HG02623 (cell line): ENCODE results near the gene LSM7.

Source experiments
- ATAC-seq: cut with Tn5 transposase; IDR thresholded peaks from one replicate; pipeline ENCODE4 v1.9.1; 2021; ENCODE audit warnings: moderate library complexity; ENCODE audit not compliant: unreplicated experiment

Gene LSM7

DNA sequence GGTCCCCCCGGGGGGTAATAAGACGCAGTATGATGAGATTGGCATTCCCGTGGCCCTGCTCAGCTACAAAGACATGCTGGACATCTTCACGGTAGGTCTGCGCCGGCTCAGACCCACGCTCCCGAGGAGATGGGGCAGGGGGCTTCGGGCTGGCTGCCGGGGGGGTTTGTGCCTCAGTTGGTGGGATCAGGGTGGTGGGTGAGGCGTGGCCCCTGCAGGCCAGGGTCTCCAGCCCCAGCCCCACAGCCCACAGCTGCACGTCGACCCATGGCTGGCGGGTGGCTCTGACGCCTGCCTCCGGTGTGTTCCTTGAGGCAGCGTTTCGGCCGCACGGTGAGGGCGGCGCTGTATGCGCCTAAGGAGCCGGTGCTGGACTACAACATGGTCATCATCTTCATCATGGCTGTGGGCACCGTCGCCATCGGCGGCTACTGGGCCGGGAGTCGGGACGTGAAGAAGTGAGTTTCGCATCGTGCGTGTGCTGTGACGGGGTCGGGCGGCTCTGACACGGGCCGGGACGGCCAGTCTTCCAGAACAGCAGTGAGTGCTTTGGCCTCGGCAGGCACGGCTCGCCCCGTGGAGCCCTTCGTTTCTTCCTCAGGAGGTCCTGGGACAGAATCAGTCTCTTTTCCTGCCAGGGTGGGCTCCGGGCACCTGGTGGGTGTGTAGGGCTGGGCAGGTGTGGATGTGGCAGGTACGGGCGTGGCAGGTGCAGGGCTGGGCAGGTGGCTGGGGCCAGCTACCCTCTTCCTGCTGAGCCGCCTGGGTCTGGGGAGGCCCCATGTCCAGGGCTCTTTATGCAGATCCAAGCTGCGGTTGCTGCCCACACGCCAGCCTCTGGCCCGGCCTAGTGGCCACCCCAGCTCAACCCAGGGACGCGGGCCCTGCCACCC lies 10.6 kb upstream of the LSM7 start:
- no peak for ATAC-seq

DNA sequence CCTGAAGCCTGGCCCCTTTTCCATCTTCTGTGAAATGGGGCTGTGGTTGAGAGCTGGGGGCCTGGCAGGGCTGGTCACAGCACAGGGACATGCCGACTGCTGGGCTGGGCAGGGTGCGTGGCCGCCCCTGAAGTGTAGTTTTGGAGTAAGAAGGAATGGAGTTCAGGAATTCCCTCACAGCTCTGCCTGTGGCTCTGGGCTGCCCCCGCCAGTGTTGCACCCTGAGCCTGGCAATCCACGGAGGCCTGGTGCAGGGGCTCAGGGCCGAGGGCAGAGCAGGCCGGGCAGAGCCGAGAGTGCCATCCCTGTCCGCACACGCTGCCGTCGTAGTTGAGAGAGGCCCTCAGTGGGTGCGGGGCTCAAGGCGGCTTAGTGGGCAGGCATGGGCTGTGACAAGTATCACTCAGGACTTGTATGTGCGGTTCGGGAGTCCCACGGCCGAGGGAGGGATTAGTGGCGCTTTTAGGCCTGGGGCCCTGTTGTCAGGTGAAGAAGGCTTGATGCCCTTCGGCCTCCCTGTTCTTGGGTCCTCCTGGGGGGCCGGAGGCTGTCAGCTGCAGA lies 9.7 kb upstream of the LSM7 start:
- ATAC-seq: no peak

DNA sequence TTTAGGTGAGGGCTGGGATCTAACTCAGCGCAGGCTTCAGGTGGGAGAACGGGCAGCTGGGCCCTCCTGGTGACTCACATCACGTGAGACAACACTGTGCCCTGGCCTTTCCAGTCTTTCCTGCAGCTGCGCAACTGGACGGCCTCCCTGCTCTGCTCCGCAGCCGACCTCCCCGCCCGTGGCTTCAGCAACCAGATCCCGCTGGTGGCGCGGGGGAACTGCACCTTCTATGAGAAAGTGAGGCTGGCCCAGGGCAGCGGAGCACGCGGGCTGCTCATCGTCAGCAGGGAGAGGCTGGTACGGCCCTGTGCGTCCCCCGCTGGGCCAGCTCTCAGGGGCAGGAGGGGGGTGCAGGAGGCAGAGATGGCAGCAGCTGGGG lies 8.9 kb upstream of the LSM7 start:
- no peak for ATAC-seq

DNA sequence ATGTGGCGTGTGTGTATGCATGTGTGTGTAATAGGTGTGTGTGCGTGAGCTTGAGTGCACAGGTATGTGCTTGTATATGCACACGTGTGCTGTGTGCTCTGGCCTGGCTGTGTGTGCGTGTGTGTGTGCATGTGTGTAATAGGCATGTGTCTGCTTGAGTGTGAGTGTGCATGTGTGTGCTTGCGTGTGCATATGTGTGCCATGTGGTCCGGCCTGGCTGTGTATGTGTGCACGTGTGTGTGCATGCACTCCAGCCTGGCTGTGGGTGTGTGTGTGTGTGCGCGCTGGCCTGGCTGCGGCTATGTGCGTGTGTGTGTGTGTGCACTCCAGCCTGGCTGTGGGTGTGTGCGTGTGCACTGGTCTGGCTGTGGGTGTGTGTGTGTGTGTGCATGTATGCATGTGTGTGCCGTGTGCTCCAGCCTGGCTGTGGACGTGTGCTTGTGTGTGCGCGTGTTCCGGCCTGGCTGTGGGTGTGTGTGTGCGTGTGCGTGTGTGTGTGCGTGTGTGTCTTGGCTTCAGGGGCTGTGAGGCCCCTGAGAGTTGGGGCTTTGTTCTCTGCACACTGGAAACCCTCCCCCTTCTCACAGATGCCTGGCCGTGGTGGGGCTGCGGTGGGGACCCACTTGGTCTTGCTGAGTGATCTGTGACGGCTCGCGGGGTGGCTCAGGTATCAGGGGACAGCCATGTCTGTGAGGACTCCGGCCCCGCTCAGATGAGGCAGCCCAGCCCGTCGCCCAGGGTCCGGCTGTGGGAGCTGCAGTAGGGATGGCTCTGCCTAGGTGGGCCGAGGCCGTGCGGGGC lies 8.3 kb upstream of the LSM7 start:
- no peak for ATAC-seq

DNA sequence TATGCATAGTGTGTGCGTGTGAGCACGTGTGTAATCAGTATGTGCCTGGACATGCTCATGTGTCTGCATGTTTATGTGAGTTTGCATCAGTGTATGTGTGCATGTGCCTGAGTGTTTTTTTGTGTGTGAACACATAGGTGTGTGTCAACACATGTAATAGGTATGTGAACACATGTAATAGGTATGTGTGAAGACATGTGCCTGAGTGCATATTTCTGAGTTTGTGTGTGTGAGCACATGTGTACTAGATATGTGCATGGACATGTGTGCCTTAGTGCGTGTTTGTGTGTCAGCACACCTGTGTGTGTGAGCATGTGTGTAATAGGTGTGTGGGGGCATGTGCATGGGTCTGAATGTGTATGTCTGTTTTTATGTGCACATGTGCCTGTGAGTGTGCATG lies 7.5 kb upstream of the LSM7 start:
- no peak for ATAC-seq

DNA sequence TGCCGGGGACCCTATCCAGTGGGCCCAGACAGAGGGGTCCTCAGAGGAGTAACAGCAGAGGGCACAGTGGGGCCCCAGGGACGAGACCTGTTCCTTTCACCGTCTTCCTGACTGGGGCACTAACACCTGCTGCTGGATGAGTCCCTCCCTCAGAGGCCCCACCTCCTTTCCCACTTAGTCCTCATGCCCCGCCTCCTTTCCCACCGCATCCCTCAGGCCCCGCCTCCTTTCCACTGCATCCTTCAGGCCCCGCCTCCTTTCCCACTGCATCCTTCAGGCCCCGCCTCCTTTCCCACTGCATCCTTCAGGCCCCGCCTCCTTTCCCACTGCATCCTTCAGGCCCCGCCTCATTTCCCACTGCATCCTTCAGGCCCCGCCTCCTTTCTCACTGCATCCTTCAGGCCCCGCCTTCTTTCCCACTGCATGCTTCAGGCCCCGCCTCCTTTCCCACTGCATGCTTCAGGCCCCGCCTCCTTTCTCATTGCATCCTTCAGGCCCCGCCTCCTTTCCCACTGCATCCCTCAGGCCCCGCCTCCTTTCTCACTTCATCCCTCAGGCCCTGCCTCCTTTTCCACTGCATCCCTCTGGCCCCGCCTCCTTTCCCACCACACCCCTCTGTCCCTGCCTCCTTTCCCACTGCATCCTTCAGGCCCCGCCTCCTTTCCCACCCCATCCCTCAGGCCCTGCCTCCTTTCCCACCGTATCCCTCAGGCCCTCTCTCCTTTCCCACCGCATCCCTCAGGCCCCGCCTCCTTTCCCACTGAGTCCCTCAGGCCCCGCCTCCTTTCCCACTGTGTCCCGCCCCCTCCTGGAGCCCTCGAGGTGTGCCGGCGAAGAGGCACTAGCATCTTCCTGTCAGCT lies 6.8 kb upstream of the LSM7 start:
- no peak for ATAC-seq

DNA sequence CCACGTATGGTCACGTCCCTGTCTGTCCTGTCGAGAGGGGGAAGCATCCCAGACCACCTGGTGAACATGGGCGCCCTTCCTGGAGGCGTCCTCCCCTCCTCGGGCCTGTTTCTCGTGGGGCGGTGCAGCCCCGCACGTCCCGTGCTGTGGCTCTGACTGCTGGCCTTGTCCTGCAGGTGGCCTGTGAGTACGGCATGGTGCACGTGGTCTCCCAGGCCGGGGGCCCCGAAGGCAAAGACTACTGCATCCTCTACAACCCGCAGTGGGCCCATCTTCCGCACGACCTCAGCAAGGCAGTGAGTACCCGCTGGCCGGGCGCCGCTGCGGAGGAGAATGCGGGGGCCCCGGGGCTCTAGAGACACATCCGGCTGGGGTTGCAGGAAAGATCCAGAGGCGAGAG lies 6.0 kb upstream of the LSM7 start:
- ATAC-seq: no peak

DNA sequence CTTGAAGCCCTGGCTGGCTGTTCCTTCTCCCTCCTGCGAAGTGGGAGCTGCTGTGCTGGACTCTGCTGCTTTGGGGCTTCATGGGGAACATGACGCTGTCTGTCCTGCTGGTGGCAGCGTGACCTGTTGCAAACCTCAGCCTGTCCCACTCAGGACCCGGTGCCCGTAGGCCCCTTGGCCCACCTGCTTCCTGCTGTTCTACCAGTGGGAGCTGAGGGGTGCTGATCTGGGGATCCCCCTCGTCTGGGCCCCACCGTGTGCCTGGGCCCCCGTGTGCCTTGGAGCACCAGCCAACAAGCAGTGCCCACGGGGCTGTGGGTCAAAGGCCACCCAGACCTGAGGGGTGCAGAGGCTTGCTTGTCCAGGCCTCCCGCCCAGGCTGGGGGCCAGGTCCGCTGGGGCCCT lies 5.4 kb upstream of the LSM7 start:
- no peak for ATAC-seq

DNA sequence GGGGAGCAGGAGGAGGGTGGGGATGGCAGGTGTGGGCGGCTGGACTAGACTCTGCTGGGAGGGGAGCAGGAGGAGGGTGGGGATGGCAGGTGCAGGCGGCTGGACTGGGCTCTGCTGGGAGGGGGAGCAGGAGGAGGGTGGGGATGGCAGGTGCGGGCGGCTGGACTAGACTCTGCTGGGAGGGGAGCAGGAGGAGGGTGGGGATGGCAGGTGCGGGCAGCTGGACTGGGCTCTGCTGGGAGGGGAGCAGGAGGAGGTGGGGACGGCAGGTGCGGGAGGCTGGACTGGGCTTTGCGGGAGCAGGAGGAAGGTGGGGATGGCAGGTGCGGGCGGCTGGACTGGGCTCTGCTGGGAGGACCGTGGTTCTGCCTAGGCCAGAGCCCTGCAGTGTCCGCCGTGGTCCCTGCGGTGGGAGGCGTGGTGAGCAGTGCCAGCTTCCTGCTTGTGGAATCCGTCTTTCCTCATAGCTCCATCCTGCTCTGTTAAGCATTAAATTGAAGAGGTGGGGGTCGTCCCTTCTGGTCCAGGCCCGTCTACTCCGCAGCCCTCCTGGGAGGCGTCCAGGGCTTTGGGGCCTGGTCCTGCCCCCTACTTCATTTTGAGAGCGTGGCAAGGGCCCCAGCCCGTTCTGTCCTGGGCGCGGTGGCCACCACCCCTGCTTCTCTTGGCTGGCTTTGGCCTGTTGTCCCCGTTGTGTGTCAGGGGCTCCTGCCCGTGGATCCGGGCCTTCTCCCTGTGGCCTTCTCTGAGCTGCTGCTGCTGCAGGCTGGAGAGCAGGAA lies 4.8 kb upstream of the LSM7 start:
- no peak for ATAC-seq

DNA sequence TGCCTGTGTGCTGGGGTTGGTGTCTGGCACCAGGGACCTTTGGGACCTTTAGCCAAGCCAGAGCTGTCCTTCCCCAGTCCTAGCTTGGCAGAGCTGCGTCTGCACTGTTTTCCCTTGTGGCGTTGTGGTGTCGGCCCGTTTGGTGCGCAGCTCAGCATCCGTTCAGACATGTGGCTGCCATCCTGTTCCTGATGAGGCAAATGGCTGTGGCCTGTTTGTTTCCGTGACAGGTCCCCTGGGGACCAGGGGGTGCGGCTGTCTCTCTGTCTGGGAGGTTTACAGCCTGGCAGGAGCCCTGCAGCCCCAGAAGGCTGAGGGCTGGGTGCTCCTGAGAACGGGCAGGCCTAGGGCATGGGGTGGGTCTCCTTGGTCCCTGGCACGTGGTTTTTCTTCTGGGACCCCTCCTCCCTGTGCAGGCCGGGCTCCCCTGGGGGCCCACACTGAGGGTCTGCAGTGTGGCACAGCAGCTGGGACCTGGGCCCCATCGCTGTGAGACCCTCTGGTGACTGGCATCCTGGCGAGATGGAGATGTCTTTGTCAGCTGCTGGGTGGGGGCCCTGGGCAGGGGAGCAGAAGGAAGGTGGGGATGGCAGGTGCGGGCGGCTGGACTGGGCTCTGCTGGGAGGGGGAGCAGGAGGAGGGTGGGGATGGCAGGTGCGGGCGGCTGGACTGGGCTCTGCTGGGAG lies 4.1 kb upstream of the LSM7 start:
- no peak for ATAC-seq

DNA sequence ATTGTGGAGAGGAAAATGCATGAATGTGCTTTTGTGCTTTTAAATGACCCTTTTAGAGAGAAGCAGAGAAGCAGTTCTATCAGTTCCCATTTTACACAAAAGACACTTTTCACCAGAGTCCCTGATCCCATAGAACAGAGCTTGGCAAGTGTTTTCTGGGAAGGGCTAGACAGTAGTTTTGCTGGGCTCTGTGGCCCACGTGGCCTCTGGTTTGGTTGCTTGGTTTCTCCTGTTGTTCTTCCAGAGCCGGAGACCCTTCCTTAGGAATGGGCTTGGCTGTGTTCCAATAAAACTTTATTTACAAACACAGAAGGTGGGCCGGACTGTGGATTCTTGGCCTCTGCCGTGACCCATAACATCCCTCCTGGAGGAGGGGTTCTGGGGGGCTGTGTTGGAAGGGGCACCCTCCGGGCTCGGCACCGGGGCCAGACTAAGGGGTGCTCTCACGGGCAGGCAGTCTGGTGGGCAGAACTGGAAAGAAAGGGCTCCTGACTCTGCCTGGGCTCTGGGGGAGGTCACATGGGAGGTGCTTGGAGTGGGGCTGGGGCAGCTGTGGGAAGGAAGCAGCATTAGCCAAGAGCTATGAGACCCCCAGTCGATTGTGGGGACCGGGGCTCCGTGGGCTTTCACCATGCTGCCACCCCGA lies 3.3 kb upstream of the LSM7 start:
- ATAC-seq: no peak

DNA sequence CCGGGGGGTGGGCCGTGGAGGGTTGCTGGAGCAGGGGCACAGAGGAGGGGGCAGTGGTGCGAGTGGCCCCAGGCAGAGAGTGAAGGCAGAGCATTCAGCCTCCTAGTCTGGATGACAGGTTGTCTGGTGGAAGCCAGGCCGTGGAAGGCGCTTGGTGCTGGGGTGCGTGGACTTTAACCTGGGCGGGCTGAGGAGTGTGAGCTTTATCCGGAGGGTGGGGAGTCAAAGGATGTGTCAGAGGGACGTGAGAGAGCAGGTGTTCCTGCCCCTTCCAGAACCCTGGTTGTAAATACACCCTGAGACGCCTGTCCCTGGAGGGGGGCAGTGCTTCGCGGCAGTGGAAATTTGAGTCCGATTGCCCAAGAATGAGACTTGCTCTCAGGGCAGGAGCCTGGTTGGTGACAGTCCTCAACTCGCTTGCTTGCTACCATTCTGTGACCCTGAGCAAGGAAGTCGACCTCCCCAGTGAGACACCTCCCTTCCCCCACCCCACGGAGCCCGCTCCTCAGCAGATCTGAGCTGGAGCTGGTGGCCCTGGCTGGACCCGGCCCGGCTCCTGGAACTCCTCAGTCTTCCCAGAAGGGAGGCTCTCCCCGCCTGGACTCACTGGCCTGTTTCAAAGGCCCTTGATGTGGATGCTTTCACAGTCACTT lies 2.4 kb upstream of the LSM7 start:
- no peak for ATAC-seq

DNA sequence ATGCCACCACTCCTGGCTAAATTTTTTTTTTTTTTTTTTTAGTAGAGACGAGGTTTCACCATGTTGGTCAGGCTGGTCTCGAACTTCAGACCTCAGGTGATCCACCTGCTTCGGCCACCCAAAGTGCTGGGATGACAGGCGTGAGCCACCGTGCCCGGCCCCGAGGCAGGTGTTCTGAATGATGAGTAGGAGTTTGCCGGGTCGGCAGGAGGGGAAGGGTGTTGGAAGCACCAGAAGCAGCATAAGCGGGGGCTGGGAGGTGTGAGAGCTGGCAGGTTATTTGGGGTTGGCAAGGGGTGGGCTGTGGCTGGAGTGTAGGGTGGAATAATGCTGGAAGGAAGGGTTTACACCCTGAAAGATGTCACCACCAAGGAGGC lies 1.9 kb upstream of the LSM7 start:
- no peak for ATAC-seq

DNA sequence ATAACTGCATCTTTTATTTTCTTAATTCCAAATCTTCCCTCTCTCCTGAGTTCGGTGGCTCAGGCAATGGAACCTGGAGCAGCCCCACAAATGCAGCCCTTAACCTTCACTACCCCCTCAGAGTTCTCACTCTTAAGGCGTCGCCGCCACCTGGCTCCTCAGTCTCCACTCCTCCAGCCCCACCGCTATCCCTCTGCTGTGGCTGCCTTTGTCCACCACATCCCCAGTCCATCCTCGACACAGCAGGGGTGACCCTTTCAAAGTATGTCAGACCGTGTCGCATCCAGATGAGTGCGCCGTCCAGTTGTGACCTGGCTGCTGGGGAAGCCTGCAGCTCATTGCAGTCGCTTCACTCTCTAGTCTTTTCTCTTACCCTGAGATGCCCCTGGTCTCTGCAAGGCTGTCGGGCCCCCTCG lies 1.1 kb upstream of the LSM7 start:
- no peak for ATAC-seq

DNA sequence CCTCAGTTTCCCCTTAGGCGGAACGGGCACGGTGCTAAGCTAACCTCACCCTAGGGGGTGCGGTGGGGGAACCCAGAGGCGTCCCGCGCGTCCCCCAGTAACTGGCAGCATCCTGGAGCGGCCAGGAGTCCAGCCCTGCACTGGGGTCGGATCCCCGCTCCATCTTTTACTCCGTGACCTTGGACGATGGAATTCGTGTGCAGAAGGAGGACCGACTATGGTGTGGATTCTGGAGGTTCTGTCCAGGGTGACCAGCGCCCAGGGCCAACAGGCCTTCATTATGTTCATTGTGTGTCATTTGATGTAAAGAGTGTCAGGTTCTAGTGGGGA lies 728 bp upstream of the LSM7 start:
- no peak for ATAC-seq

DNA sequence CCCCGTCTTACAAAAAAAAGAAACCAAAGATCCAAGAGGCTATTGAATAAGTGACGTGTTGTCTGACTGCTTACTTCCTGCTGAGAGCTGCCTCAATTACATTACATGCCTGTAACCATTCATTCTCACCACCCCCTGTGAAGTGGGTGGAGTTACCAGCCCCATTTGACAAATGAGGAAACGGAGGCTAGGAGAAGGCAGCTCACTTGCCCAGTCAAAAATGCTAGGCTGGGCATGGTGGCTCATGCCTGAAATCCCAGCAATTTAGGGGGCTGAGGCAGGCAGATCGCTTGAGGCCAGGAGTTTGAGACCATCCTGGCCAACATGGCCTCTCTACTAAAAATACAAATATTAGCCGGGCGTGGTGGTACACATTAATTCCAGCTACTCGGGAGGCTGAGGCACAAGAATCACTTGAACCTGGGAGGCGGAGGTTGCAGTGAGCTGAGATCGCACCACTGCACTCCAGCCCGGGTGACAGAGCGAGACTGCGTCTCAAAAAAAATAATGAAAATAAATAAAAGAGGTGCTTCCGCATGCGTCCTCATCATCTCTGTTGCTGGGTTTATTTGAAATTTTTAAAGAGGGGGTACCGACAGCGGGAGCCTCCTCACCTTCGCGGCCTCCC lies 499 bp downstream of the LSM7 start:
- ATAC-seq: no peak

DNA sequence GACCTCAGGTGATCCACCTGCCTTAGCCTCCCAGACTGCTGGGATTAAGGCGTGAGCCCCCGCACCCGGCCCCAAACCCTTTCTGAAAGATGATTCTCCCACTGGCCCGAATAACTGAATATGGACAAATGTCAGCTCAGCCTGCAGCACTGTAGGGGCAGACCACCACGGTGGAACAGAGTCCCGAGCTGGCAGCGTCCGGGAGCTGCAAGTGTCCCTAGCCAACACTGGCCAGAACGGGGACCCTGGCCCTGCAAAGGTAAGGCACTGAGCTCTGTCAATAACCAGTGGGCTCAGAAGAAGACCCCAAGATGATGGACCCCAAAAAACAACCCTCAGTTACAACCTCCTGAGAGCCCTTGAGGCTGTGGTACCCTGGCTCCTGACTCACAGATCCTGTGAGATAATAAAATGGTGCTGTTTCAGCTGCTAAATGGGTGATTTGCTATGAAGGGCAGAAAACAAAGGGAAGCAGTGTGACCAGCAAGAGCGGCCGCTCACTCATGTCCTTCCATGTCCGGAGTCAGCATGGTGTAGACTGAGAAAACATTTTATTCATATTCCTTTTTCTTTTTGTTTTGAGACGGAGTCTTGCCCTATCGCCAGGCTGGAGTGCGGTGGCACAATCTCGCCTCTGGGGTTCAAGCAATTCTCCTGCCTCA lies 1.6 kb downstream of the LSM7 start:
- no peak for ATAC-seq
